DMS53 treated with DMSO at 0.1 percent for 48 hours (cell line): ENCODE data around the gene CCL20.
"Not testable (repeated sequence)": the region's sequence is repeated elsewhere in the genome, so short reads cannot be mapped to it uniquely, and the experiment has no call there.

Experiments used
- DNase-seq: peaks from one replicate; lab custom pipeline; 2025; ENCODE audit not compliant: unreplicated experiment; lab: John Stamatoyannopoulos, UW

Gene CCL20

GRCh38 chr2:227834423-227834822 is 20.8 kb downstream of the CCL20 start:
- no peak for DNase-seq

GRCh38 chr2:227834916-227835650 is 21.4 kb downstream of the CCL20 start:
- DNase-seq: no peak

GRCh38 chr2:227839339-227840129 is 25.9 kb downstream of the CCL20 start:
- DNase-seq: not testable (repeated sequence)

- no peak for DNase-seq
Measured at GRCh38 chr2:227846831-227847230, 33.2 kb downstream of the CCL20 start.

GRCh38 chr2:227848146-227848545 is 34.5 kb downstream of the CCL20 start:
- DNase-seq: no peak

- DNase-seq: no peak
Measured at GRCh38 chr2:227848586-227848985, 34.9 kb downstream of the CCL20 start.

- no peak for DNase-seq
Measured at GRCh38 chr2:227849906-227850305, 36.3 kb downstream of the CCL20 start.

- DNase-seq: no peak
Measured at GRCh38 chr2:227853204-227853629, 39.6 kb downstream of the CCL20 start.

GRCh38 chr2:227853765-227854271 is 40.2 kb downstream of the CCL20 start:
- DNase-seq: peak; percentile 20

GRCh38 chr2:227855440-227855839 is 41.8 kb downstream of the CCL20 start:
- no peak for DNase-seq

GRCh38 chr2:227856697-227857096 is 43.1 kb downstream of the CCL20 start:
- no peak for DNase-seq

- no peak for DNase-seq
Measured at GRCh38 chr2:227860221-227860641, 46.6 kb downstream of the CCL20 start.

GRCh38 chr2:227861011-227861410 is 47.4 kb downstream of the CCL20 start:
- no peak for DNase-seq

GRCh38 chr2:227862227-227862740 is 48.6 kb downstream of the CCL20 start:
- DNase-seq: peak; percentile 18

GRCh38 chr2:227862741-227863588 is 49.3 kb downstream of the CCL20 start:
- DNase-seq: no peak

GRCh38 chr2:227864161-227864756 is 50.6 kb downstream of the CCL20 start:
- no peak for DNase-seq

- no peak for DNase-seq
Measured at GRCh38 chr2:227865291-227865690, 51.6 kb downstream of the CCL20 start.
